Stomach (tissue), 9 donors: ENCODE measurements around the gene ARHGEF2. TPM values are rescaled to one million over a fixed set of nuclear protein-coding genes. Genes with fewer than 3 reads are reported as not detected.
A peak's percentile ranks its signal among the peaks of the same experiment; 100 is the strongest.

Experiments
- DNase-seq, 2 donors: peaks; one replicate each; pipeline versions ENCODE4 v3.0.0 to v3.0.0-alpha.2; 2013 to 2019
- H3K27ac ChIP-seq, 5 donors: fragments of 200-600 bp in 4 of 5; sonication (generic) in 4 of 5; one replicate each; pipeline ENCODE4 v1.5.1; 2013 to 2019; ENCODE audit warnings: mild to moderate bottlenecking in 1 of 5, moderate library complexity in 1 of 5
- H3K27me3 ChIP-seq, 3 donors: fragments of 200-600 bp; sonication (generic); one replicate each; pipeline ENCODE4 v1.5.1; 2017 to 2019; ENCODE audit warnings: mixed run types in 1 of 3
- H3K36me3 ChIP-seq, 4 donors: fragments of 200-600 bp; sonication (generic); 1 replicate in 3 of 4; 2 replicates in 1 of 4; pipeline ENCODE4 v1.5.1; 2016 to 2019
- H3K4me1 ChIP-seq, 4 donors: fragments of 200-600 bp; sonication (generic); one replicate each; pipeline ENCODE4 v1.5.1; 2016 to 2019
- H3K4me3 ChIP-seq, 4 donors: fragments of 200-600 bp; sonication (generic) in 3 of 4; one replicate each; pipeline ENCODE4 v1.5.1; 2016 to 2019; ENCODE audit warnings: mild to moderate bottlenecking in 1 of 4
- H3K9me3 ChIP-seq, 4 donors: fragments of 200-600 bp; sonication (generic); one replicate each; pipeline ENCODE4 v1.5.1; 2016 to 2019
- CTCF ChIP-seq, 7 experiments: fragments of 450-650 bp in 4 of 7; fragments of 200-600 bp in 3 of 7; sonication (generic) in 3 of 7; IDR thresholded peaks; one replicate each; pipeline ENCODE4 v1.5.1; 2016 to 2019; ENCODE audit warnings: antibody characterized with exemption in 7 of 7, control low read depth in 2 of 7, mild to moderate bottlenecking in 1 of 7
- EP300 ChIP-seq: sonication (generic); formaldehyde crosslinking; IDR thresholded peaks from one replicate; pipeline ENCODE4 v1.6.1; 2017; ENCODE audit warnings: antibody characterized with exemption
- POLR2A ChIP-seq, 4 donors: fragments of 450-650 bp; IDR thresholded peaks; one replicate each; pipeline ENCODE4 v1.6.1; 2016; ENCODE audit warnings: antibody characterized with exemption in 4 of 4, control low read depth in 2 of 4, mild to moderate bottlenecking in 1 of 4, moderate library complexity in 1 of 4
- POLR2AphosphoS5 ChIP-seq, 3 donors: sonication (generic); formaldehyde crosslinking; IDR thresholded peaks; one replicate each; pipeline ENCODE4 v1.6.1; 2016; ENCODE audit warnings: antibody characterized with exemption in 3 of 3
- WGBS, 5 donors: extraction: QIAGEN DNeasy Blood & Tissue Kit in 3 of 5; methylation state at CpG; one replicate each; pipeline versions ENCODE4 v1.1.5 to v1.1.7; 2013 to 2018; 5-methylcytosine and 5-hydroxymethylcytosine counted together
- intact Hi-C: fragments of 100-400 bp; cut with DNase I; formaldehyde crosslinking; loops from one replicate; pipeline ENCODE4 v1.15.1; 2023; ENCODE audit warnings: low total_unique reads
- polyA plus RNA-seq, 3 donors: library from polyadenylated mRNA; stranded (reverse); fragments of 200-250 nt; gene quantifications; one replicate each; pipeline ENCODE4 v1.2.3, GENCODE V29; 2013
- total RNA-seq, 5 donors: library from RNA; depleted of rRNA; stranded (reverse); fragments of >200 nt; gene quantifications; one replicate each; pipeline versions ENCODE4 v1.1.0 to v1.2.3, GENCODE V29; 2014 to 2016
- donor health status: healthy with polysubstance abuse.
- donor health status: Bipolar disorder and iron deficiency.
- donor health status: healthy.

ARHGEF2 gene
- total and polyA plus RNA-seq, 8 donors, result 20.4 to 376 (median 66.5) TPM

GRCh38 chr1:156004843-156005584, 26.7 kb upstream of the ARHGEF2 start:
- H3K4me3 ChIP-seq, result no peak overlapping the region
- H3K9me3 ChIP-seq, result no peaks in the 10 kb centered on the region
- H3K36me3 ChIP-seq, result peaks cover 13 to 33% (median 30%) of the 10 kb centered on the region in 4 donors
- WGBS, 5 donors, result 38 to 61% (median 45%) methylated on average over 4 of the region's 4 CpGs
- peak in 2 of 3 donors; percentile 41 to 55 for TF ChIP-seq POLR2AphosphoS5 (IDR thresholded peaks at IDR 0.05)
- no peak for TF ChIP-seq POLR2A (IDR thresholded peaks at IDR 0.05)
- no peak for TF ChIP-seq EP300
- peak overlapping the region in 4 of 5 donors; percentile 35 to 78 (median 68) for H3K27ac ChIP-seq
- H3K4me1 ChIP-seq, result peaks cover 0 to 32% (median 22%) of the 10 kb centered on the region in 4 donors
- peak in 1 of 2 donors; percentile 57 for DNase-seq
- H3K27me3 ChIP-seq, result no peaks in the 10 kb centered on the region
- intact Hi-C loops, result no loop called here

DNA sequence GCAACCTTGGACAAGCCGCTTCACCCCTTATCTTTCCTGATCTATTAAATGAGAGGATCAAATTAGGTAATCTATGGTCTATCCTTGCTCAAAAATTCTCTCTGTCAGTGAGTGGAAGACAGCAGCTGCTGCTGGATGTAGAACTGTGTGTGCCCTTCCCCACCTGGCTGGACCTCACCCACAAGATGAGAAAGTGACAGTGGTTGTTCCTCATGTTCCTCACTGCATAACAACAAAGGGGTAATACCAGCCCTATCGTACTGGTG, 25.5 kb upstream of the ARHGEF2 start:
- H3K36me3 ChIP-seq, result peaks cover 2 to 21% (median 19%) of the 10 kb centered on the region in 4 donors
- peaks cover 0 to 28% (median 20%) of the 10 kb centered on the region in 4 donors for H3K4me1 ChIP-seq
- 19 to 61% (median 32%) methylated on average over 2 of the region's 2 CpGs for WGBS, 5 donors
- TF ChIP-seq POLR2A (IDR thresholded peaks at IDR 0.05), result no peak
- TF ChIP-seq CTCF (IDR thresholded peaks at IDR 0.05), result no peak
- no peak for TF ChIP-seq POLR2AphosphoS5 (IDR thresholded peaks at IDR 0.05)
- no peak for TF ChIP-seq EP300
- H3K27me3 ChIP-seq, result no peaks in the 10 kb centered on the region
- H3K4me3 ChIP-seq, result peak overlapping the region in 2 of 4 donors; percentile 1 to 17
- intact Hi-C loops, result no loop called here
- H3K9me3 ChIP-seq, result no peaks in the 10 kb centered on the region
- H3K27ac ChIP-seq, result peak overlapping the region; percentile 61 to 84 (median 69)
- no peak for DNase-seq

- no peak for DNase-seq
- Histone ChIP-seq H3K36me3 (peaks cover 0 to 9% (median 6%) of the 10 kb centered on the region in 4 donors), H3K4me3 (peak overlapping the region in 3 of 4 donors; percentile 15 to 38 (median 17)), H3K4me1 (peaks cover 0 to 22% (median 17%) of the 10 kb centered on the region in 4 donors), H3K27me3 (no peaks in the 10 kb centered on the region), H3K9me3 (no peaks in the 10 kb centered on the region), H3K27ac (peak overlapping the region; percentile 61 to 84 (median 69))
- TF ChIP-seq CTCF (IDR thresholded peaks at IDR 0.05) (no peak), EP300 (no peak), POLR2AphosphoS5 (IDR thresholded peaks at IDR 0.05) (no peak), POLR2A (IDR thresholded peaks at IDR 0.05) (no peak)
- intact Hi-C loops, result no loop called here
- 34 to 54% (median 47%) methylated on average over 3 of the region's 3 CpGs for WGBS, 5 donors
Observed at GRCh38 chr1:156002188-156002911, 24.0 kb upstream of the ARHGEF2 start.

- 37 to 51% (median 41%) methylated on average over 4 of the region's 4 CpGs for WGBS, 5 donors
- no peak for DNase-seq
- Histone ChIP-seq H3K4me1 (peaks cover 0 to 22% (median 17%) of the 10 kb centered on the region in 4 donors), H3K36me3 (peaks cover 0 to 3% (median under 1%) of the 10 kb centered on the region in 4 donors), H3K27ac (peak overlapping the region; percentile 61 to 78 (median 68)), H3K4me3 (peak overlapping the region in 3 of 4 donors; percentile 15 to 38 (median 17)), H3K9me3 (no peaks in the 10 kb centered on the region), H3K27me3 (no peaks in the 10 kb centered on the region)
- no peak for TF ChIP-seq EP300
- no peak for TF ChIP-seq POLR2A (IDR thresholded peaks at IDR 0.05)
- TF ChIP-seq POLR2AphosphoS5 (IDR thresholded peaks at IDR 0.05), result no peak
- no peak for TF ChIP-seq CTCF (IDR thresholded peaks at IDR 0.05)
- intact Hi-C loops, result no loop called here
Observed at GRCh38 chr1:156001662-156002171, 23.4 kb upstream of the ARHGEF2 start.
